Activated CD8-positive, alpha-beta T cell treated with anti-CD3 and anti-CD28 coated beads for 36 hours (primary cell): ENCODE data around the gene HK2. TPM values are rescaled to one million over a fixed set of nuclear protein-coding genes. Genes with fewer than 3 reads are reported as not detected.

Source experiments
- ATAC-seq: fragments of 200-7000 bp; cut with Tn5 transposase; one replicate; pipeline ENCODE4 v1.10.0; 2021; ENCODE audit warnings: mild to moderate bottlenecking, moderate library complexity
- CTCF ChIA-PET: fragments of 350-600 bp; sonication (Branson Sonifier 250); formaldehyde crosslinking; loops from one replicate; lab custom pipeline; 2021; ENCODE audit warnings: antibody characterized with exemption; lab: Charles Lee
- POLR2A ChIA-PET: fragments of 350-600 bp; sonication (Branson Sonifier 250); formaldehyde crosslinking; loops from one replicate; lab custom pipeline; 2021; ENCODE audit warnings: antibody characterized with exemption; lab: Charles Lee
- DNase-seq: peaks from one replicate; pipeline ENCODE4 v3.0.0-alpha.2; 2020
- H3K27ac Mint-ChIP-seq: one replicate; pipeline ENCODE4 v1.8.0; 2021; ENCODE audit warnings: mild to moderate bottlenecking, mixed read lengths
- H3K27me3 Mint-ChIP-seq: one replicate; pipeline ENCODE4 v1.8.0; 2021; ENCODE audit warnings: mixed read lengths
- H3K36me3 Mint-ChIP-seq: one replicate; pipeline ENCODE4 v1.8.0; 2021; ENCODE audit warnings: low read depth, mixed read lengths
- H3K4me1 Mint-ChIP-seq: one replicate; pipeline ENCODE4 v1.8.0; 2021; ENCODE audit warnings: low read depth, mixed read lengths
- H3K4me3 Mint-ChIP-seq: one replicate; pipeline ENCODE4 v1.8.0; 2021; ENCODE audit warnings: mild to moderate bottlenecking, moderate library complexity, mixed read lengths
- H3K9me3 Mint-ChIP-seq: one replicate; pipeline ENCODE4 v1.8.0; 2021; ENCODE audit warnings: mixed read lengths
- intact Hi-C: fragments of 100-400 bp; cut with micrococcal nuclease; formaldehyde crosslinking; loops from one replicate; pipeline ENCODE4 v1.10.0; 2022
- total RNA-seq, 2 experiments: library from RNA; stranded (reverse); gene quantifications; one replicate each; pipeline ENCODE4 v1.2.3, GENCODE V29; 2021
- TF ChIP-seq, protein P1 (sequence below): fragments of 200-600 bp; IDR thresholded peaks from one replicate; pipeline ENCODE4 v1.8.0; 2022; ENCODE audit warnings: antibody characterized with exemption, mild to moderate bottlenecking

HK2 gene
- total RNA-seq, 2 experiments from 2014 or later = 121 to 124 TPM

DNA sequence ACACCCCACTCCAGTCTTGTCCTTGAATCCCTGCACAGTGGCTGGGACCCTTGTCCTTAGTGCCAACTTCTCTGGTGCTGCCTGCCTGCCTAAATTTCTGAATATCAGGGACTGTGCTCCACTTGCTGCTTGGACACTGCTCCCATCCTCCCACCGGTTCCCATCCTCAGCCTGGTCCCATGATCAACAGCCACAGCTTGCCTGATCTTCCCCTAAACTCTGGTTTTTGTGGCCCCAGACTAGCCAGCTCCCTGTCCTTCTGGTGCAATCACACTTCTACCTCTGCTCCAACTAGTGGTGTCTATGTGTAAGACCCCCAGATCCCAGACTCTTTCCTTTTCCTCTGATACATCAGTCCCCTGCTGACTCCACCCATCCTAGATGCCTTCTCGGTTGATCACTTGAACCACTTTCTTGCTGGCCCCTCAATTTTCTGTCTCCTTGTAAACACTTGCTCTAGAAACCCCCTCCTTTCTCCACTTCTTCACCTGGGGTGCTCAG is 87.4 kb downstream of the HK2 start:
- ChIA-PET CTCF (interaction anchor here (1.0 kb wide), 1 partner anchor 14 kb away, joined by 3 read pairs; no protein-coding TSS in a partner anchor), POLR2A (interaction anchor here (0.7 kb wide), 1 partner anchor 565 kb away, joined by 3 read pairs; no protein-coding TSS in a partner anchor)
- H3K27ac Mint-ChIP-seq = no peak overlapping the region
- DNase-seq (no peak), ATAC-seq (no peak)
- H3K36me3 Mint-ChIP-seq = no peaks in the 10 kb centered on the region
- intact Hi-C loops = loop anchor here (10.0 kb wide), 1 partner anchor 134 kb away; no protein-coding TSS in a partner anchor
- no peaks in the 10 kb centered on the region for H3K9me3 Mint-ChIP-seq
- TF ChIP-seq, protein P1, sequence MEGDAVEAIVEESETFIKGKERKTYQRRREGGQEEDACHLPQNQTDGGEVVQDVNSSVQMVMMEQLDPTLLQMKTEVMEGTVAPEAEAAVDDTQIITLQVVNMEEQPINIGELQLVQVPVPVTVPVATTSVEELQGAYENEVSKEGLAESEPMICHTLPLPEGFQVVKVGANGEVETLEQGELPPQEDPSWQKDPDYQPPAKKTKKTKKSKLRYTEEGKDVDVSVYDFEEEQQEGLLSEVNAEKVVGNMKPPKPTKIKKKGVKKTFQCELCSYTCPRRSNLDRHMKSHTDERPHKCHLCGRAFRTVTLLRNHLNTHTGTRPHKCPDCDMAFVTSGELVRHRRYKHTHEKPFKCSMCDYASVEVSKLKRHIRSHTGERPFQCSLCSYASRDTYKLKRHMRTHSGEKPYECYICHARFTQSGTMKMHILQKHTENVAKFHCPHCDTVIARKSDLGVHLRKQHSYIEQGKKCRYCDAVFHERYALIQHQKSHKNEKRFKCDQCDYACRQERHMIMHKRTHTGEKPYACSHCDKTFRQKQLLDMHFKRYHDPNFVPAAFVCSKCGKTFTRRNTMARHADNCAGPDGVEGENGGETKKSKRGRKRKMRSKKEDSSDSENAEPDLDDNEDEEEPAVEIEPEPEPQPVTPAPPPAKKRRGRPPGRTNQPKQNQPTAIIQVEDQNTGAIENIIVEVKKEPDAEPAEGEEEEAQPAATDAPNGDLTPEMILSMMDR = no peak
- no peak overlapping the region for H3K4me3 Mint-ChIP-seq
- peaks cover 16% of the 10 kb centered on the region for H3K27me3 Mint-ChIP-seq
- H3K4me1 Mint-ChIP-seq = no peaks in the 10 kb centered on the region

- POLR2A ChIA-PET = no interaction called here
- CTCF ChIA-PET = no interaction called here
- H3K4me1 Mint-ChIP-seq = peaks cover 3% of the 10 kb centered on the region
Measured at GRCh38 chr2:74922592-74923227, 88.8 kb downstream of the HK2 start.

GRCh38 chr2:74924463-74925265 is 90.7 kb downstream of the HK2 start:
- intact Hi-C loops = loop anchor here (10.0 kb wide), 1 partner anchor 130 kb away; no protein-coding TSS in a partner anchor
- Mint-ChIP-seq H3K4me3 (no peak overlapping the region), H3K27me3 (peaks cover 2% of the 10 kb centered on the region), H3K9me3 (no peaks in the 10 kb centered on the region), H3K27ac (no peak overlapping the region), H3K4me1 (peaks cover 3% of the 10 kb centered on the region), H3K36me3 (peaks cover 5% of the 10 kb centered on the region)
- ChIA-PET CTCF (interaction anchor here (0.9 kb wide), 1 partner anchor 9 kb away, joined by 3 read pairs; no protein-coding TSS in a partner anchor), POLR2A (no interaction called here)
- DNase-seq = no peak
- TF ChIP-seq, protein P1 = no peak
- no peak for ATAC-seq

More at GRCh38 chr2:74922592-74923227, 88.8 kb downstream of the HK2 start:
- intact Hi-C loops = loop anchor here (10.0 kb wide), 1 partner anchor 132 kb away; no protein-coding TSS in a partner anchor
- DNase-seq = no peak
- H3K4me3 Mint-ChIP-seq = no peak overlapping the region
- no peak overlapping the region for H3K27ac Mint-ChIP-seq
- TF ChIP-seq, protein P1 = no peak
- H3K27me3 Mint-ChIP-seq = peaks cover 10% of the 10 kb centered on the region
- ATAC-seq = no peak
- H3K9me3 Mint-ChIP-seq = no peaks in the 10 kb centered on the region
- no peaks in the 10 kb centered on the region for H3K36me3 Mint-ChIP-seq

DNA sequence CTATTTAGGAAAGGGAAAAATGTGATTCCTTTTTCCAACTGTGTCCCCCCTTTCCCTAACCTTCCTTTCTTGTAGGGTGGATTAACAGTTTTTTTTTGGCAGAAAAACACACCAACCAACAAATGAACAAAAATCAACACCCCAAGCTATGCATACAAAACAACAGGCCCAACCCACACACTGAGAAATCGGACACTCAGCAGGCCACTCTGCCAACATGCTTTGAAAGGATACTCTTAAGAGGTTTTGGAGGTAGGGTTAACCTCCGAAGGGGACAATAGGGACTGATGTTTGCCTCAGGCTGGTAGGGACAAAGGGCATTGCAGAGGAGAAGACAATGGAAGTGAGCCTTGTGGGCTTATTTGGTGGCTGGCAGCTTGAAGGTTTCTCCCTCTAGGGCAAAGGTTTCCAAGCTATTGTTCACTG is 91.4 kb downstream of the HK2 start:
- no peaks in the 10 kb centered on the region for H3K9me3 Mint-ChIP-seq
- CTCF ChIA-PET = interaction anchor here (0.6 kb wide), 1 partner anchor 161 kb away, joined by 3 read pairs; no protein-coding TSS in a partner anchor
- peaks cover 2% of the 10 kb centered on the region for H3K27me3 Mint-ChIP-seq
- H3K4me3 Mint-ChIP-seq = no peak overlapping the region
- no peak overlapping the region for H3K27ac Mint-ChIP-seq
- TF ChIP-seq, protein P1 = no peak
- ATAC-seq = no peak
- POLR2A ChIA-PET = no interaction called here
- DNase-seq = no peak
- H3K36me3 Mint-ChIP-seq = peaks cover 5% of the 10 kb centered on the region
- intact Hi-C loops = loop anchor here (10.0 kb wide), 1 partner anchor 129 kb away; no protein-coding TSS in a partner anchor
- peaks cover 3% of the 10 kb centered on the region for H3K4me1 Mint-ChIP-seq
